CD4-positive, alpha-beta memory T cell (primary cell): ENCODE data around the gene TECPR1. TPM values are rescaled to one million over a fixed set of nuclear protein-coding genes. Genes with fewer than 3 reads are reported as not detected.
A peak's percentile ranks its signal among the peaks of the same experiment; 100 is the strongest.

Experiments
- CTCF ChIA-PET: fragments of 350-600 bp; sonication (Branson Sonifier 250); formaldehyde crosslinking; loops from one replicate; lab custom pipeline; 2021; ENCODE audit warnings: inconsistent platforms; ENCODE audit not compliant: partially characterized antibody; lab: Charles Lee
- POLR2A ChIA-PET: fragments of 350-600 bp; sonication (Branson Sonifier 250); formaldehyde crosslinking; loops from one replicate; lab custom pipeline; 2021; ENCODE audit not compliant: partially characterized antibody; lab: Charles Lee
- DNase-seq, 5 donors: peaks; one replicate each; pipeline versions ENCODE4 v3.0.0 to v3.0.0-alpha.2; 2020 to 2022; ENCODE audit warnings: mixed read lengths in 1 of 5
- H3K27ac ChIP-seq: one replicate; pipeline ENCODE4 v1.7.0; 2013; ENCODE audit warnings: low read depth, low read length
- H3K27me3 ChIP-seq: 2 replicates; pipeline ENCODE4 v1.7.0; 2013; ENCODE audit warnings: mild to moderate bottlenecking, low read length, moderate library complexity; ENCODE audit not compliant: insufficient read depth
- H3K36me3 ChIP-seq: 2 replicates; pipeline ENCODE4 v1.7.0; 2013; ENCODE audit warnings: mild to moderate bottlenecking, low read length, moderate library complexity; ENCODE audit not compliant: insufficient read depth
- H3K4me1 ChIP-seq: 2 replicates; pipeline ENCODE4 v1.7.0; 2013; ENCODE audit warnings: mild to moderate bottlenecking, low read length, moderate library complexity; ENCODE audit not compliant: insufficient read depth
- H3K4me3 ChIP-seq, 2 donors: one replicate each; pipeline ENCODE4 v1.7.0; 2013; ENCODE audit warnings: low read length in 2 of 2, mild to moderate bottlenecking in 1 of 2
- H3K9me3 ChIP-seq, 2 donors: one replicate each; pipeline ENCODE4 v1.7.0; 2013; ENCODE audit warnings: low read length in 2 of 2, control low read depth in 1 of 2; ENCODE audit not compliant: control insufficient read depth in 1 of 2
- H3K27ac Mint-ChIP-seq, 7 donors: one replicate each; pipeline ENCODE4 v1.8.0; 2020 to 2021; ENCODE audit warnings: mixed read lengths in 7 of 7, mild to moderate bottlenecking in 6 of 7, inconsistent platforms in 3 of 7, moderate library complexity in 3 of 7
- H3K27me3 Mint-ChIP-seq, 2 donors: one replicate each; pipeline ENCODE4 v1.8.0; 2020 to 2021; ENCODE audit warnings: mixed read lengths in 2 of 2
- H3K36me3 Mint-ChIP-seq, 2 donors: one replicate each; pipeline ENCODE4 v1.8.0; 2020 to 2021; ENCODE audit warnings: mixed read lengths in 2 of 2, inconsistent platforms in 1 of 2, mild to moderate bottlenecking in 1 of 2
- H3K4me1 Mint-ChIP-seq, 4 donors: one replicate each; pipeline ENCODE4 v1.8.0; 2020 to 2021; ENCODE audit warnings: mixed read lengths in 4 of 4, mild to moderate bottlenecking in 1 of 4
- H3K4me3 Mint-ChIP-seq, 8 donors: one replicate each; pipeline ENCODE4 v1.8.0; 2020 to 2021; ENCODE audit warnings: mixed read lengths in 8 of 8, mild to moderate bottlenecking in 7 of 8, moderate library complexity in 6 of 8, inconsistent platforms in 3 of 8
- H3K9me3 Mint-ChIP-seq, 8 donors: one replicate each; pipeline ENCODE4 v1.8.0; 2020 to 2021; ENCODE audit warnings: mixed read lengths in 8 of 8, mild to moderate bottlenecking in 5 of 8, inconsistent platforms in 3 of 8, moderate library complexity in 1 of 8
- intact Hi-C: fragments of 100-400 bp; cut with micrococcal nuclease; formaldehyde crosslinking; loops from one replicate; pipeline ENCODE4 v1.15.1; 2023
- polyA plus RNA-seq, 2 donors: library from polyadenylated mRNA; unstranded; fragments of 300-500 nt; fragmentation: Illumina TruSeq; gene quantifications; one replicate each; pipeline ENCODE4 v1.2.3, GENCODE V29; 2021
- total RNA-seq, 2 experiments: library from RNA; stranded (reverse); gene quantifications; one replicate each; pipeline ENCODE4 v1.2.3, GENCODE V29; 2021

Gene TECPR1
- total and polyA plus RNA-seq, 4 experiments from 2014 or later: 17.3 to 147 (median 85.9) TPM

DNA sequence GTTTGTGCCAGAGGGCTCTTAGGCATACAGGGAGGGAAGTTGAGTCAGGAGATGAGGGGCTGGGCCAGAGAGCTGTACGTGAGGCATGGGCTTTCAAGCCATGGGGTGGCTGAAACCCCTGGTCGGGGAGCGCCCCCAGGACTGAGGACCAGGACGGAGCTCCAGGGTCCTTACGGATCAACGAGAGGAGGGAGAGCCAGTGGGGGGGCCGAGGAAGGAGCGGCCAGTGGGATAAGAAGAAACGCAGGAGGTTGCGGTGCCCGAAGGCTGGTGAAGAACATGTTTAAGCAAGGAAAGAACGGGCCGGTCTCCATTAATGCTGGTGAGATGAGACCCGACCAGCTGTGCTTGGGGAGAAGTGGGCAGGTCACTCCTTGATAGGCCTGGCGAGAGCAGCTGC, 84.4 kb downstream of the TECPR1 start:
- Mint-ChIP-seq H3K27me3 (no peaks in the 10 kb centered on the region), H3K27ac (peak overlapping the region in 2 of 7 donors; percentile 18 to 57), H3K4me1 (peaks cover 6 to 11% (median 9%) of the 10 kb centered on the region in 4 donors), H3K4me3 (no peak overlapping the region), H3K36me3 (peaks cover 7 to 21% of the 10 kb centered on the region in 2 donors), H3K9me3 (no peaks in the 10 kb centered on the region)
- Histone ChIP-seq H3K36me3 (no peaks in the 10 kb centered on the region), H3K27ac (no peak overlapping the region), H3K27me3 (no peaks in the 10 kb centered on the region), H3K4me3 (no peak overlapping the region), H3K9me3 (no peaks in the 10 kb centered on the region), H3K4me1 (no peaks in the 10 kb centered on the region)
- ChIA-PET POLR2A (interaction anchor here (1.3 kb wide), 1 partner anchor 145 kb away, joined by 3 read pairs; no protein-coding TSS in a partner anchor), CTCF (interaction anchor here (1.1 to 14.2 kb wide), 13 partner anchors 9 to 165 kb away, joined by 3 to 331 read pairs (median 9); partner anchors contain the start of gene LMTK2)
- intact Hi-C loops: loop anchor here (1.0 to 5.0 kb wide), 3 partner anchors 61 to 200 kb away; partner anchors contain the start of gene LMTK2
- DNase-seq: no peak

DNA sequence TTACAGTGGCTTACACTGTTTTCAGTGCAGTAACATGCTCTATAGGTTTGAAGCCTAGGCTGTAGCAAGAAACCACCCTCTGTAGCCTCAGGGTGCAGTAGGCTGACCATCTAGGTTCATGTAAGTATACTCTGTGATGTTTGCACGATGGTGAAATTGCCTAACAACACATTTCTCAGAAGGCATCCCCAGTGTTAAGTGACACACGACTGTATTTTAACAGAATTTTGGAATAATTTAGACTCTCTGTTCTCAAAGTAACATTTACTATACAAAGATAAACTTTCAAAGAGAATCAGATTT, 85.4 kb downstream of the TECPR1 start:
- Histone ChIP-seq H3K36me3 (no peaks in the 10 kb centered on the region), H3K9me3 (no peaks in the 10 kb centered on the region), H3K27me3 (no peaks in the 10 kb centered on the region), H3K4me1 (no peaks in the 10 kb centered on the region), H3K27ac (no peak overlapping the region), H3K4me3 (no peak overlapping the region)
- intact Hi-C loops: loop anchor here (5.0 kb wide), 1 partner anchor 199 kb away; no protein-coding TSS in a partner anchor
- Mint-ChIP-seq H3K27me3 (no peaks in the 10 kb centered on the region), H3K27ac (no peak overlapping the region), H3K4me1 (peaks cover 7 to 11% (median 9%) of the 10 kb centered on the region in 4 donors), H3K4me3 (no peak overlapping the region), H3K9me3 (no peaks in the 10 kb centered on the region), H3K36me3 (peaks cover 4 to 16% of the 10 kb centered on the region in 2 donors)
- DNase-seq: no peak
- POLR2A ChIA-PET: no interaction called here
- CTCF ChIA-PET: interaction anchor here (0.7 to 14.2 kb wide), 7 partner anchors 10 to 146 kb away, joined by 3 to 331 read pairs (median 6); partner anchors contain the start of gene LMTK2

GRCh38 chr7:98165827-98166667, 86.0 kb downstream of the TECPR1 start:
- peak in 4 of 5 donors; percentile 28 to 37 (median 34) for DNase-seq
- no peaks in the 10 kb centered on the region for H3K9me3 Mint-ChIP-seq
- ChIA-PET CTCF (interaction anchor here (1.2 to 14.2 kb wide), 6 partner anchors 10 to 146 kb away, joined by 3 to 331 read pairs (median 25); partner anchors contain the start of gene LMTK2), POLR2A (no interaction called here)
- no peak overlapping the region for H3K4me3 Mint-ChIP-seq
- H3K27ac Mint-ChIP-seq: peak overlapping the region in 1 of 7 donors; percentile 75
- Histone ChIP-seq H3K9me3 (no peaks in the 10 kb centered on the region), H3K4me1 (no peaks in the 10 kb centered on the region), H3K27ac (no peak overlapping the region), H3K36me3 (no peaks in the 10 kb centered on the region), H3K4me3 (no peak overlapping the region), H3K27me3 (no peaks in the 10 kb centered on the region)
- no peaks in the 10 kb centered on the region for H3K27me3 Mint-ChIP-seq
- peaks cover 0 to 10% of the 10 kb centered on the region in 2 donors for H3K36me3 Mint-ChIP-seq
- peaks cover 7 to 11% (median 9%) of the 10 kb centered on the region in 4 donors for H3K4me1 Mint-ChIP-seq
- intact Hi-C loops: loop anchor here (5.0 kb wide), 1 partner anchor 199 kb away; no protein-coding TSS in a partner anchor

Other genes starting within 250 kb of the TECPR1 start
- gene LMTK2, start 145.4 kb downstream of the TECPR1 start, total RNA-seq: 10 to 100 TPM; 23.1 to 26.6 TPM
- gene LMTK2, start 145.4 kb downstream of the TECPR1 start, polyA plus RNA-seq: 1 to 10 TPM in 1 of 2 donors, under 1 TPM in 1; 0.76 to 4.2 TPM
- gene BHLHA15, start 40.8 kb downstream of the TECPR1 start, total RNA-seq: not detected
- gene BHLHA15, start 40.8 kb downstream of the TECPR1 start, polyA plus RNA-seq: not detected
- 10 to 100 TPM; 73.8 to 80.4 TPM for gene BRI3, start 29.5 kb upstream of the TECPR1 start, total RNA-seq
- 10 to 100 TPM; 14.6 to 19.0 TPM for gene BRI3, start 29.5 kb upstream of the TECPR1 start, polyA plus RNA-seq
- gene BAIAP2L1, start 148.9 kb upstream of the TECPR1 start, total RNA-seq: under 1 TPM; 0.36 to 0.38 TPM
- gene BAIAP2L1, start 148.9 kb upstream of the TECPR1 start, polyA plus RNA-seq: under 1 TPM; 0.32 to 0.42 TPM